GM23338 (cell line): ENCODE data around the gene HOXB4.

ENCODE experiments used
- CREB1 ChIP-seq: fragments of 250-450 bp; sonication (Bioruptor Pico); IDR thresholded peaks from 2 replicates; pipeline ENCODE4 v1.5.0; 2020; ENCODE audit warnings: low read depth, mild to moderate bottlenecking, moderate library complexity
- CTCF ChIP-seq, 2 experiments: fragments of 200-600 bp in 1 of 2; sonication (generic) in 1 of 2; conservative IDR thresholded peaks; 2 replicates each; pipeline versions ENCODE4 v1.5.1 to v1.6.1; 2016 to 2017; ENCODE audit warnings: antibody characterized with exemption in 2 of 2, low read depth in 2 of 2, mild to moderate bottlenecking in 2 of 2, moderate library complexity in 1 of 2
- EZH2 ChIP-seq: fragments of 200-600 bp; sonication (generic); IDR thresholded peaks from one replicate; pipeline ENCODE4 v1.8.0; 2017; ENCODE audit warnings: antibody characterized with exemption, mild to moderate bottlenecking, low read depth; ENCODE audit not compliant: unreplicated experiment
- EZH2phosphoT487 ChIP-seq: fragments of 200-600 bp; sonication (generic); IDR thresholded peaks from one replicate; pipeline ENCODE4 v1.8.1; 2018; ENCODE audit warnings: antibody characterized with exemption; ENCODE audit not compliant: unreplicated experiment
- JUNB ChIP-seq: IDR thresholded peaks from one replicate; pipeline ENCODE4 v1.6.1; 2016; ENCODE audit warnings: antibody characterized with exemption; ENCODE audit not compliant: unreplicated experiment
- POLR2AphosphoS5 ChIP-seq: IDR thresholded peaks from 2 replicates; pipeline ENCODE4 v1.6.1; 2016; ENCODE audit warnings: antibody characterized with exemption, low read depth
- REST ChIP-seq: IDR thresholded peaks from one replicate; pipeline ENCODE4 v1.6.1; 2018; ENCODE audit warnings: antibody characterized with exemption; ENCODE audit not compliant: unreplicated experiment
- STAT1 ChIP-seq: IDR thresholded peaks from one replicate; pipeline ENCODE4 v1.6.1; 2016; ENCODE audit warnings: antibody characterized with exemption; ENCODE audit not compliant: unreplicated experiment

- TF ChIP-seq CTCF (conservative IDR thresholded peaks at IDR 0.05; ENCODE audit: low read depth in 2 of 2) (no peak), POLR2AphosphoS5 (no peak), EZH2phosphoT487 (no peak), EZH2 (peak; percentile 98), CREB1 (CRISPR knock-in tag) (no peak), JUNB (no peak), REST (no peak), STAT1 (no peak)
These were observed 9.5 kb downstream of the HOXB4 start for GRCh38 chr17:48568499-48569239.
